ENCODE data around the gene KCNK3. TPM values are rescaled to one million over a fixed set of nuclear protein-coding genes. Genes with fewer than 3 reads are reported as not detected.
"Not testable (repeated sequence)": the region's sequence is repeated elsewhere in the genome, so short reads cannot be mapped to it uniquely, and the experiment has no call there.

KCNK3 gene
- polyA plus RNA-seq, 4 donors = 0.15 to 4.1 (median 1.9) TPM

GRCh38 chr2:26660363-26660962 is 32.1 kb upstream of the KCNK3 start:
- DNase-seq (ENCODE audit: low read depth in 4 of 4, low spot score in 3 of 4) = no peak

GRCh38 chr2:26665296-26665695 is 27.2 kb upstream of the KCNK3 start:
- not testable (repeated sequence) for DNase-seq (ENCODE audit: low read depth in 4 of 4, low spot score in 3 of 4)

GRCh38 chr2:26666671-26667070 is 25.9 kb upstream of the KCNK3 start:
- DNase-seq (ENCODE audit: low read depth in 4 of 4, low spot score in 3 of 4) = no peak

GRCh38 chr2:26668041-26668440 is 24.5 kb upstream of the KCNK3 start:
- no peak for DNase-seq (ENCODE audit: low read depth in 4 of 4, low spot score in 3 of 4)

- no peak for DNase-seq (ENCODE audit: low read depth in 4 of 4, low spot score in 3 of 4)
These were observed 23.4 kb upstream of the KCNK3 start for GRCh38 chr2:26668856-26669750.

GRCh38 chr2:26670171-26670570 is 22.4 kb upstream of the KCNK3 start:
- DNase-seq (ENCODE audit: low read depth in 4 of 4, low spot score in 3 of 4) = no peak

GRCh38 chr2:26670931-26671460 is 21.5 kb upstream of the KCNK3 start:
- DNase-seq (ENCODE audit: low read depth in 4 of 4, low spot score in 3 of 4) = no peak

GRCh38 chr2:26671691-26672090 is 20.8 kb upstream of the KCNK3 start:
- no peak for DNase-seq (ENCODE audit: low read depth in 4 of 4, low spot score in 3 of 4)

GRCh38 chr2:26672112-26672817 is 20.3 kb upstream of the KCNK3 start:
- peak in 1 of 4 donors; percentile 32 for DNase-seq (ENCODE audit: low read depth in 4 of 4, low spot score in 3 of 4)

- DNase-seq (ENCODE audit: low read depth in 4 of 4, low spot score in 3 of 4) = no peak
These were observed 19.6 kb upstream of the KCNK3 start for GRCh38 chr2:26672818-26673393.

GRCh38 chr2:26674002-26674751 is 18.3 kb upstream of the KCNK3 start:
- no peak for DNase-seq (ENCODE audit: low read depth in 4 of 4, low spot score in 3 of 4)

- no peak for DNase-seq (ENCODE audit: low read depth in 4 of 4, low spot score in 3 of 4)
These were observed 17.8 kb upstream of the KCNK3 start for GRCh38 chr2:26674771-26675170.

- no peak for DNase-seq (ENCODE audit: low read depth in 4 of 4, low spot score in 3 of 4)
These were observed 16.8 kb upstream of the KCNK3 start for GRCh38 chr2:26675651-26676255.

GRCh38 chr2:26678035-26678434 is 14.5 kb upstream of the KCNK3 start:
- no peak for DNase-seq (ENCODE audit: low read depth in 4 of 4, low spot score in 3 of 4)

GRCh38 chr2:26679867-26680266 is 12.7 kb upstream of the KCNK3 start:
- no peak for DNase-seq (ENCODE audit: low read depth in 4 of 4, low spot score in 3 of 4)

- DNase-seq (ENCODE audit: low read depth in 4 of 4, low spot score in 3 of 4) = no peak
These were observed 10.9 kb upstream of the KCNK3 start for GRCh38 chr2:26681656-26682055.

GRCh38 chr2:26682155-26682554 is 10.4 kb upstream of the KCNK3 start:
- no peak for DNase-seq (ENCODE audit: low read depth in 4 of 4, low spot score in 3 of 4)

GRCh38 chr2:26683583-26683982 is 8.9 kb upstream of the KCNK3 start:
- no peak for DNase-seq (ENCODE audit: low read depth in 4 of 4, low spot score in 3 of 4)

- no peak for DNase-seq (ENCODE audit: low read depth in 4 of 4, low spot score in 3 of 4)
These were observed 7.2 kb upstream of the KCNK3 start for GRCh38 chr2:26685341-26685740.
